B cell (primary cell): ENCODE results near the gene NDUFS3. TPM values are rescaled to one million over a fixed set of nuclear protein-coding genes. Genes with fewer than 3 reads are reported as not detected.

Experiments used
- ATAC-seq: fragments of 200-7000 bp; cut with Tn5 transposase; one replicate; pipeline ENCODE4 v1.10.0; 2021; ENCODE audit warnings: low read depth, mild to moderate bottlenecking, moderate number of reproducible peaks, moderate library complexity
- CTCF ChIA-PET: fragments of 350-600 bp; sonication (Branson Sonifier 250); formaldehyde crosslinking; loops from one replicate; lab custom pipeline; 2021; ENCODE audit warnings: antibody characterized with exemption, inconsistent platforms; lab: Charles Lee
- POLR2A ChIA-PET: fragments of 350-600 bp; sonication (Branson Sonifier 250); formaldehyde crosslinking; loops from one replicate; lab custom pipeline; 2021; ENCODE audit warnings: antibody characterized with exemption; lab: Charles Lee
- DNase-seq: peaks from one replicate; pipeline ENCODE4 v3.0.0; 2013
- H2AFZ ChIP-seq: 2 replicates; pipeline ENCODE4 v1.6.1; 2012; ENCODE audit warnings: mild to moderate bottlenecking, low read depth, low read length; ENCODE audit not compliant: insufficient read depth, poor library complexity, severe bottlenecking
- H3K27ac ChIP-seq, 2 donors: 1 replicate in 1 of 2; 2 replicates in 1 of 2; pipeline ENCODE4 v1.5.1; 2012 to 2013; ENCODE audit warnings: low read length in 2 of 2, mild to moderate bottlenecking in 2 of 2, moderate library complexity in 1 of 2
- H3K27me3 ChIP-seq, 4 experiments: fragments of 200-600 bp in 1 of 4; sonication (generic) in 1 of 4; replicated peaks in 1 of 4; 1 replicate in 2 of 4; 2 replicates in 2 of 4; pipeline versions ENCODE4 v1.6.1 to v1.7.0; 2013 to 2016; ENCODE audit warnings: low read length in 3 of 4, mild to moderate bottlenecking in 2 of 4, mixed read lengths in 1 of 4, moderate library complexity in 1 of 4; ENCODE audit not compliant: insufficient read depth in 4 of 4, control insufficient read depth in 3 of 4; ENCODE audit errors: control extremely low read depth in 1 of 4
- H3K36me3 ChIP-seq, 2 experiments: replicated peaks in 1 of 2; 1 replicate in 1 of 2; 2 replicates in 1 of 2; pipeline versions ENCODE4 v1.6.1 to v1.7.1; 2013; ENCODE audit warnings: low read length in 1 of 2; ENCODE audit not compliant: insufficient read depth in 2 of 2, control insufficient read depth in 1 of 2; ENCODE audit errors: control extremely low read depth in 1 of 2, extremely low read depth in 1 of 2
- H3K4me1 ChIP-seq, 2 donors: fragments of 200-600 bp in 1 of 2; sonication (generic) in 1 of 2; 1 replicate in 1 of 2; 2 replicates in 1 of 2; pipeline versions ENCODE4 v1.5.1 to v1.6.1; 2013 to 2017; ENCODE audit warnings: low read length in 2 of 2; ENCODE audit not compliant: control insufficient read depth in 2 of 2, insufficient read depth in 2 of 2
- H3K4me2 ChIP-seq: replicated peaks from 2 replicates; pipeline ENCODE3; 2012; ENCODE audit warnings: mild to moderate bottlenecking, low read depth, low read length; ENCODE audit not compliant: poor library complexity, severe bottlenecking
- H3K4me3 ChIP-seq, 5 experiments: fragments of 200-600 bp in 1 of 5; sonication (generic) in 1 of 5; 1 replicate in 3 of 5; 2 replicates in 2 of 5; pipeline versions ENCODE4 v1.5.1 to v1.7.0; 2011 to 2016; ENCODE audit warnings: low read length in 4 of 5, mild to moderate bottlenecking in 4 of 5, low read depth in 2 of 5, control low read depth in 1 of 5, moderate library complexity in 1 of 5; ENCODE audit not compliant: insufficient read depth in 1 of 5; ENCODE audit errors: control extremely low read depth in 1 of 5, extremely low read depth in 1 of 5
- H3K79me2 ChIP-seq: fragments of 200-600 bp; sonication (generic); one replicate; pipeline ENCODE4 v1.6.0; 2016; ENCODE audit warnings: low read length; ENCODE audit not compliant: control insufficient read depth, insufficient read depth
- H3K9ac ChIP-seq: fragments of 200-600 bp; sonication (generic); 2 replicates; pipeline ENCODE4 v1.6.1; 2017; ENCODE audit warnings: mild to moderate bottlenecking, low read length, moderate library complexity
- H3K9me3 ChIP-seq, 3 donors: one replicate each; pipeline versions ENCODE4 v1.6.1 to v1.7.1; 2013; ENCODE audit warnings: low read length in 2 of 3; ENCODE audit not compliant: control insufficient read depth in 2 of 3, insufficient read depth in 1 of 3; ENCODE audit errors: control extremely low read depth in 1 of 3
- H4K20me1 ChIP-seq: 2 replicates; pipeline ENCODE4 v1.6.0; 2012; ENCODE audit warnings: mild to moderate bottlenecking, low read length; ENCODE audit not compliant: insufficient read depth, control insufficient read depth, poor library complexity, severe bottlenecking
- H3K27ac Mint-ChIP-seq: one replicate; pipeline ENCODE4 v1.8.0; 2021; ENCODE audit warnings: mixed read lengths
- H3K27me3 Mint-ChIP-seq: one replicate; pipeline ENCODE4 v1.8.0; 2021; ENCODE audit warnings: mixed read lengths
- H3K4me1 Mint-ChIP-seq: one replicate; pipeline ENCODE4 v1.8.0; 2021; ENCODE audit warnings: mixed read lengths
- H3K4me3 Mint-ChIP-seq: one replicate; pipeline ENCODE4 v1.8.0; 2021; ENCODE audit warnings: mixed read lengths
- H3K9me3 Mint-ChIP-seq: one replicate; pipeline ENCODE4 v1.8.0; 2022; ENCODE audit warnings: mixed read lengths; ENCODE audit not compliant: insufficient read depth
- CTCF ChIP-seq: fragments of 200-600 bp; IDR thresholded peaks from one replicate; pipeline ENCODE4 v1.8.0; 2022; ENCODE audit warnings: antibody characterized with exemption, mild to moderate bottlenecking
- EZH2 ChIP-seq: IDR thresholded peaks from 2 replicates; pipeline ENCODE4 v1.6.1; 2012; ENCODE audit warnings: borderline replicate concordance, low read depth, mild to moderate bottlenecking, moderate library complexity, low read length; ENCODE audit not compliant: insufficient read depth, poor library complexity, severe bottlenecking
- WGBS: methylation state at CpG from one replicate; pipeline ENCODE4 v1.1.5; 2013; ENCODE audit warnings: missing lambda C conversion rate; ENCODE audit not compliant: insufficient coverage; 5-methylcytosine and 5-hydroxymethylcytosine counted together
- intact Hi-C: fragments of 100-400 bp; cut with micrococcal nuclease; formaldehyde crosslinking; loops from one replicate; pipeline ENCODE4 v1.10.0; 2022
- polyA plus RNA-seq: library from polyadenylated mRNA; depleted of rRNA; stranded (reverse); fragments of >200 nt; gene quantifications from 2 replicates; pipeline ENCODE4 v1.2.3, GENCODE V29; 2012
- total RNA-seq, 2 donors: library from RNA; stranded (reverse); fragments of 120-200 nt in 1 of 2; gene quantifications; 1 replicate in 1 of 2; 2 replicates in 1 of 2; pipeline versions ENCODE4 v1.2.3 to v1.2.4, GENCODE V29; 2013 to 2022

The NDUFS3 gene
- total and polyA plus RNA-seq, 2 donors (not counting 1 experiment from before 2014, with no cell fraction given), result 78.5 to 79.5 TPM

- peak within 1 kb of the TSS; percentile 94 for H3K9ac ChIP-seq
- intact Hi-C loops, result loop anchor here (1.0 to 10.0 kb wide), 11 partner anchors 13 to 1618 kb away; partner anchors contain the start of genes CSTPP1, FNBP4, MTCH2 and NDUFS3
- H3K4me1 ChIP-seq, result peaks cover 31 to 32% of the 10 kb centered on the region in 2 donors
- peak within 1 kb of the TSS; percentile 72 to 88 for H3K27ac ChIP-seq
- DNase-seq, result peak; percentile 96
- peak within 1 kb of the TSS; percentile 65 to 94 (median 90) for H3K4me3 ChIP-seq
- Mint-ChIP-seq H3K27me3 (no peaks in the 10 kb centered on the region), H3K27ac (peak within 1 kb of the TSS; percentile 93), H3K4me1 (peaks cover 44% of the 10 kb centered on the region), H3K4me3 (peak within 1 kb of the TSS; percentile 99), H3K9me3 (no peaks in the 10 kb centered on the region)
- peak within 1 kb of the TSS; percentile 90 for H3K4me2 ChIP-seq
- under 1% methylated on average over 83 of the region's 89 CpGs for WGBS
- no peaks in the 10 kb centered on the region for H3K9me3 ChIP-seq
- H3K27me3 ChIP-seq, result no peaks in the 10 kb centered on the region
- ATAC-seq, result peak; percentile 95
- TF ChIP-seq CTCF (peak; percentile 96), EZH2 (no peak)
- peaks cover 71% of the 10 kb centered on the region for H3K79me2 ChIP-seq
- H3K36me3 ChIP-seq, result no peaks in the 10 kb centered on the region
- peak within 1 kb of the TSS; percentile 93 for H2AFZ ChIP-seq
- POLR2A ChIA-PET, result interaction anchor here (0.5 to 0.9 kb wide), 4 partner anchors 12 to 298 kb away, joined by 3 to 7 read pairs (median 4); partner anchors contain the start of gene PTPMT1
- H4K20me1 ChIP-seq, result peaks cover 21% of the 10 kb centered on the region
- CTCF ChIA-PET, result interaction anchor here (0.6 to 3.3 kb wide), 2 partner anchors 12 to 95 kb away, joined by 7 to 19 read pairs; partner anchors contain the start of gene PTPMT1
These were observed 26.1 kb upstream of the NDUFS3 start, which contains the start of gene CELF1 for GRCh38 chr11:47552566-47553405. TSS of gene CELF1 (minus strand) at chr11:47553132. CDS start at chr11:47499523, 53,609 bp downstream.
